ENCODE results near the gene C1QL3. TPM values are rescaled to one million over a fixed set of nuclear protein-coding genes. Genes with fewer than 3 reads are reported as not detected.
A peak's percentile ranks its signal among the peaks of the same experiment; 100 is the strongest.

C1QL3 gene
- total RNA-seq, 4 donors from 2014 or later = not detected

DNA sequence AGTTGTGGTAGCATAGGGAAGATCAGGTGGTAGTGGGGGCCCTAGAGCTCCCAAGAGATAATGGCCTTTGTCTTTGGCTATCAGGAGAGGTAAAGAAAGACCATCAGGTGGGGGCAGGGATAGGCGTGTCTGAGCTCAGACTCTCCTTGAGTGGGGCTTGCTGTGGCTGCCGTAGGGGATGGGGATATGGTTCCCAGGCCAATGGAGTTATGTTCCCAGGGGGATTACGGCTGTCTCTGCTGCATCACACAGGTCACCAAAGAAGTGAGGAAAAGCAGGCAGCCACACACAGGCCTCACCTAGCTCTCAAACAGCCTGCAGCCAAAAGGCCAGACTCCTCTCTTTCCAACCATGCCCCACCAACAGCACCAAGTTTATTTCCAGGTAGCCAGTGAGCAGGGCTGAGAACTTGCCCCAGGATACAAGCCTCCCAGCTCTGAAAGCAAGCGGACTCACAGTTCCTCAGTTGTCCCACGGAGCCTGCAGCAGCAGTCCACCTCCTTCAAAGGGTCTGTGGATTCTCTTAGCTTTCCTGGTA, 37.6 kb upstream of the C1QL3 start:
- Histone ChIP-seq H3K27ac (no peak overlapping the region), H3K4me3 (no peak overlapping the region), H3K36me3 (no peaks in the 10 kb centered on the region), H3K27me3 (no peaks in the 10 kb centered on the region), H3K4me1 (no peaks in the 10 kb centered on the region), H3K9me3 (peaks cover 0 to 12% (median 0%) of the 10 kb centered on the region in 4 donors)
- DNase-seq (ENCODE audit: low spot score in 2 of 2) = no peak
- TF ChIP-seq EP300 (IDR thresholded peaks at IDR 0.05) = no peak
- TF ChIP-seq, protein P1, sequence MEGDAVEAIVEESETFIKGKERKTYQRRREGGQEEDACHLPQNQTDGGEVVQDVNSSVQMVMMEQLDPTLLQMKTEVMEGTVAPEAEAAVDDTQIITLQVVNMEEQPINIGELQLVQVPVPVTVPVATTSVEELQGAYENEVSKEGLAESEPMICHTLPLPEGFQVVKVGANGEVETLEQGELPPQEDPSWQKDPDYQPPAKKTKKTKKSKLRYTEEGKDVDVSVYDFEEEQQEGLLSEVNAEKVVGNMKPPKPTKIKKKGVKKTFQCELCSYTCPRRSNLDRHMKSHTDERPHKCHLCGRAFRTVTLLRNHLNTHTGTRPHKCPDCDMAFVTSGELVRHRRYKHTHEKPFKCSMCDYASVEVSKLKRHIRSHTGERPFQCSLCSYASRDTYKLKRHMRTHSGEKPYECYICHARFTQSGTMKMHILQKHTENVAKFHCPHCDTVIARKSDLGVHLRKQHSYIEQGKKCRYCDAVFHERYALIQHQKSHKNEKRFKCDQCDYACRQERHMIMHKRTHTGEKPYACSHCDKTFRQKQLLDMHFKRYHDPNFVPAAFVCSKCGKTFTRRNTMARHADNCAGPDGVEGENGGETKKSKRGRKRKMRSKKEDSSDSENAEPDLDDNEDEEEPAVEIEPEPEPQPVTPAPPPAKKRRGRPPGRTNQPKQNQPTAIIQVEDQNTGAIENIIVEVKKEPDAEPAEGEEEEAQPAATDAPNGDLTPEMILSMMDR (IDR thresholded peaks at IDR 0.05) = no peak
- WGBS, 2 donors = 80 to 87% methylated on average over 5 of the region's 5 CpGs

DNA sequence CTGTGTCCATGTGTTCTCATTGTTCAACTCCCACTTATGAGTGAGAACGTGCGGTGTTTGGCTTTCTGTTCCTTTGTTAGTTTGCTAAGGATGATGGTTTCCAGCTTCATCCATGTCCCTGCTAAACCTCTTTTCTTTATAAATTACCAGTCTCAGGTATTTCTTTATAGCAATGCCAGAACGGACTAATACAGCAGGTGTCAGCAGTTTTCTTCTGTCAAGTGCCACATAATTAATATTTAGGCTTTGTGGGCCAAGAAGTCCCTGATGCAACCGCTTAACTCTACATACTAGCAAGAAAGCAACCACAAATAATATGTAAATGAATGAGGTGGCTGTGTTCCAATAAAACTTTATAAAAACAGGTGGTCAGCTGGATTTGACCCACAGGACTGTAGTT, 26.3 kb upstream of the C1QL3 start:
- H3K27me3 ChIP-seq = no peaks in the 10 kb centered on the region
- 76 to 80% methylated on average over 4 of the region's 4 CpGs for WGBS, 2 donors
- H3K4me1 ChIP-seq = no peaks in the 10 kb centered on the region
- no peaks in the 10 kb centered on the region for H3K36me3 ChIP-seq
- H3K4me3 ChIP-seq = no peak overlapping the region
- no peaks in the 10 kb centered on the region for H3K9me3 ChIP-seq
- no peak for DNase-seq (ENCODE audit: low spot score in 2 of 2)
- no peak overlapping the region for H3K27ac ChIP-seq
- TF ChIP-seq, protein P1 (IDR thresholded peaks at IDR 0.05) = no peak
- no peak for TF ChIP-seq POLR2A (IDR thresholded peaks at IDR 0.05)

DNA sequence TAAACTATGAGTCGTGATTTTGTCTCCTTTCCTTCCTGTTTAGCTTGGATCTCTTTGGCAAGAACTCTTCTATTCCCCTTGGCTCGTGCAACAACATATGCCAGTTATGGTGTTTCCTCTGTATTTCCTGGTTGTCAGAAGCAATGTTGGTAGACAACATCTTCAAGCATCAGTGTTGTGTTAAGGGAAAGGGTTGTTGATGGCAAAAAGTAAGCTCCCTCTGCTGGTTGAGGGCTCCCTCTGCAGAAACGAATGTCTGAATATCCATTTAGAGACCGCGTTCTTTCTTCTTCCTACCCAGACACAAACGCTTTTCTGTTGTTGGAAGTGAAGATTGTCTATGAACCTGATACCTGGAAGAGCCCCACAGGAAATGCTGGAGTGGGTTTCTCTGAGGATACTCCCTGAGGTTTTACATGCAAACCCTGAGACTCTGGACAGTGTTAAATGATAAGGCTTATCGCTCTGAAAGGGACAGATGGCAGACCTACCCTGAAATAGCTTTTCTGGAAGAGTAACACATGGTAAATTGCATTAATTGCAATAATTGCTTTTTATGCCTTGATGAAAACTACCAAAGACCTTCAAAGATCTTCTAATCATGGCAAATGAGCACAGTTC, 23.5 kb upstream of the C1QL3 start:
- no peaks in the 10 kb centered on the region for H3K4me1 ChIP-seq
- WGBS, 2 donors = 31 to 34% methylated on average over 7 of the region's 7 CpGs
- TF ChIP-seq POLR2A (IDR thresholded peaks at IDR 0.05) = no peak
- no peak for TF ChIP-seq EP300 (IDR thresholded peaks at IDR 0.05)
- TF ChIP-seq, protein P1 (IDR thresholded peaks at IDR 0.05) = peak in 4 of 5 experiments; percentile 21 to 33 (median 30)
- no peak overlapping the region for H3K27ac ChIP-seq
- DNase-seq (ENCODE audit: low spot score in 2 of 2) = no peak
- H3K9me3 ChIP-seq = no peaks in the 10 kb centered on the region
- no peak overlapping the region for H3K4me3 ChIP-seq
- H3K27me3 ChIP-seq = no peaks in the 10 kb centered on the region
- no peaks in the 10 kb centered on the region for H3K36me3 ChIP-seq

DNA sequence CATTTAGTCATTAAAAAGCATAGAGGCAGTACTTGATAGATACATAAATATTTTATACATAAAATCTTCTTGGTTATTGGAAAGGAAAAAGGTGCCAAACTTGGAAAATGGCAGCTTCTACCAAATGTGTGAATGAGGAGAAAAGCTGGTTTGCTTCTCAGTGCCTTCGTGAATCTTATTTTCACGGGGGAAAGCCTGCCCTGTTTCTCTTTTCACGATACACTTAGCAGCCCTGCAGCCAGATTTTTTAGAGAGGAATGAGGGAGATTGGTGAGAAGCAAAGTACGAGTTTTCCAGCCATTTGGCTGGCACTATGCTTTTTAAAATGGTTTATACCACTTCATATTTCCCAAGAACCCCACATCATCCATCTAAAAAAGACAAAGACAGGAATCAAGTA, 22.9 kb upstream of the C1QL3 start:
- TF ChIP-seq, protein P1 (IDR thresholded peaks at IDR 0.05) = no peak
- TF ChIP-seq EP300 (IDR thresholded peaks at IDR 0.05) (no peak), POLR2A (IDR thresholded peaks at IDR 0.05) (no peak)
- H3K36me3 ChIP-seq = no peaks in the 10 kb centered on the region
- no peaks in the 10 kb centered on the region for H3K27me3 ChIP-seq
- no peak overlapping the region for H3K27ac ChIP-seq
- DNase-seq (ENCODE audit: low spot score in 2 of 2) = no peak
- 86% methylated on average over 4 of the region's 4 CpGs for WGBS, 2 donors
- H3K4me1 ChIP-seq = no peaks in the 10 kb centered on the region
- H3K9me3 ChIP-seq = no peaks in the 10 kb centered on the region
- H3K4me3 ChIP-seq = no peak overlapping the region

DNA sequence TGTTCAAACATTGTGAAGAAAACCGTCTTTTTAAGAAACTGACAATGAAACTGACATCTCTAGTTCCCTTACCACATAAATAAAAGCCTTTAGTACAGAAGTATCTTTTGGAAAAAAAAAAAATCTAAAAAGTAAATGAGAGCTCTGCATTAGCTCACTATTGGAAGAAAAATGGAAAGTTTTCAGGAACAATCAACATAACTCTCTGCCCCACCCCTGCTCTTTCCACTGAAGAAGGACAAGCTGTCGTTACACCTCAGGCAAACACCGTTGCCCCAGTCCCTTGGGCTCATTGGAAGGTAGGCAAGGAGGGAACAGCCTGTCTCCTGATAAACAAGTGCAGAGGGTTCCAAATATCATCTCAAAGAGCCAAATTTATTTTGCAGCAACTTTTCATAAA, 22.4 kb upstream of the C1QL3 start:
- H3K27ac ChIP-seq = no peak overlapping the region
- TF ChIP-seq EP300 (IDR thresholded peaks at IDR 0.05) (no peak), POLR2A (IDR thresholded peaks at IDR 0.05) (no peak)
- TF ChIP-seq, protein P1 (IDR thresholded peaks at IDR 0.05) = no peak
- no peak overlapping the region for H3K4me3 ChIP-seq
- no peaks in the 10 kb centered on the region for H3K36me3 ChIP-seq
- no peaks in the 10 kb centered on the region for H3K9me3 ChIP-seq
- WGBS, 2 donors = 58 to 65% methylated on average over 3 of the region's 3 CpGs
- no peaks in the 10 kb centered on the region for H3K4me1 ChIP-seq
- no peak for DNase-seq (ENCODE audit: low spot score in 2 of 2)
- no peaks in the 10 kb centered on the region for H3K27me3 ChIP-seq

Data from tibial nerve (tissue), 4 donors.